ENCODE measurements around the gene CD82.

CD82 gene

GRCh38 chr11:44601471-44602370, 36.3 kb downstream of the CD82 start:
- no peak for DNase-seq (ENCODE audit: low read depth)

- DNase-seq (ENCODE audit: low read depth), result no peak
Observed at GRCh38 chr11:44602891-44603310, 37.4 kb downstream of the CD82 start.

GRCh38 chr11:44604171-44604581, 38.7 kb downstream of the CD82 start:
- DNase-seq (ENCODE audit: low read depth), result no peak

- DNase-seq (ENCODE audit: low read depth), result no peak
Observed at GRCh38 chr11:44605068-44605708, 39.7 kb downstream of the CD82 start.

- DNase-seq (ENCODE audit: low read depth), result no peak
Observed at GRCh38 chr11:44605965-44606364, 40.5 kb downstream of the CD82 start.

GRCh38 chr11:44606472-44606871, 41.0 kb downstream of the CD82 start:
- DNase-seq (ENCODE audit: low read depth), result no peak

- DNase-seq (ENCODE audit: low read depth), result peak; percentile 38
Observed at GRCh38 chr11:44607319-44607962, 42.0 kb downstream of the CD82 start.

- peak; percentile 76 for DNase-seq (ENCODE audit: low read depth)
Observed at GRCh38 chr11:44607987-44608386, 42.5 kb downstream of the CD82 start.

GRCh38 chr11:44608651-44608990, 43.2 kb downstream of the CD82 start:
- no peak for DNase-seq (ENCODE audit: low read depth)

GRCh38 chr11:44608991-44609782, 43.7 kb downstream of the CD82 start:
- DNase-seq (ENCODE audit: low read depth), result no peak

- DNase-seq (ENCODE audit: low read depth), result no peak
Observed at GRCh38 chr11:44609783-44610155, 44.3 kb downstream of the CD82 start.

GRCh38 chr11:44610186-44610955, 44.9 kb downstream of the CD82 start:
- DNase-seq (ENCODE audit: low read depth), result no peak

GRCh38 chr11:44611088-44611487, 45.6 kb downstream of the CD82 start:
- DNase-seq (ENCODE audit: low read depth), result no peak

GRCh38 chr11:44611687-44612434, 46.4 kb downstream of the CD82 start:
- DNase-seq (ENCODE audit: low read depth), result no peak

- DNase-seq (ENCODE audit: low read depth), result no peak
Observed at GRCh38 chr11:44613153-44613552, 47.7 kb downstream of the CD82 start.

- no peak for DNase-seq (ENCODE audit: low read depth)
Observed at GRCh38 chr11:44614281-44614775, 48.9 kb downstream of the CD82 start.

- DNase-seq (ENCODE audit: low read depth), result no peak
Observed at GRCh38 chr11:44615041-44615755, 49.7 kb downstream of the CD82 start.

- no peak for DNase-seq (ENCODE audit: low read depth)
Observed at GRCh38 chr11:44615913-44616791, 50.7 kb downstream of the CD82 start.
